NB4 (cell line): Measurements from ENCODE around the gene TOB1.

ENCODE experiments used
- DNase-seq: peaks from one replicate; pipeline ENCODE4 v3.0.0; 2010; ENCODE audit warnings: low read depth
- H3K4me3 ChIP-seq: one replicate; pipeline ENCODE4 v1.5.1; 2011; ENCODE audit warnings: mild to moderate bottlenecking, low read depth, low read length, moderate library complexity
- MYC ChIP-seq: IDR thresholded peaks from 2 replicates; pipeline ENCODE4 v1.6.1; 2011; ENCODE audit warnings: low read depth, low read length
- POLR2A ChIP-seq: IDR thresholded peaks from 2 replicates; pipeline ENCODE4 v1.6.1; 2011; ENCODE audit warnings: mild to moderate bottlenecking; ENCODE audit not compliant: insufficient read length; ENCODE audit errors: extremely low read depth
- TF ChIP-seq, protein P1 (sequence below): IDR thresholded peaks from one replicate; pipeline ENCODE4 v1.5.1; 2012; ENCODE audit warnings: low read depth, low read length
- TF ChIP-seq, protein P2 (sequence below): IDR thresholded peaks from 2 replicates; pipeline ENCODE4 v1.6.1; 2011; ENCODE audit warnings: low read depth, low read length

The TOB1 gene

GRCh38 chr17:50848039-50848438 lies 18.1 kb downstream of the TOB1 start:
- TF ChIP-seq POLR2A, result no peak
- TF ChIP-seq, protein P1, sequence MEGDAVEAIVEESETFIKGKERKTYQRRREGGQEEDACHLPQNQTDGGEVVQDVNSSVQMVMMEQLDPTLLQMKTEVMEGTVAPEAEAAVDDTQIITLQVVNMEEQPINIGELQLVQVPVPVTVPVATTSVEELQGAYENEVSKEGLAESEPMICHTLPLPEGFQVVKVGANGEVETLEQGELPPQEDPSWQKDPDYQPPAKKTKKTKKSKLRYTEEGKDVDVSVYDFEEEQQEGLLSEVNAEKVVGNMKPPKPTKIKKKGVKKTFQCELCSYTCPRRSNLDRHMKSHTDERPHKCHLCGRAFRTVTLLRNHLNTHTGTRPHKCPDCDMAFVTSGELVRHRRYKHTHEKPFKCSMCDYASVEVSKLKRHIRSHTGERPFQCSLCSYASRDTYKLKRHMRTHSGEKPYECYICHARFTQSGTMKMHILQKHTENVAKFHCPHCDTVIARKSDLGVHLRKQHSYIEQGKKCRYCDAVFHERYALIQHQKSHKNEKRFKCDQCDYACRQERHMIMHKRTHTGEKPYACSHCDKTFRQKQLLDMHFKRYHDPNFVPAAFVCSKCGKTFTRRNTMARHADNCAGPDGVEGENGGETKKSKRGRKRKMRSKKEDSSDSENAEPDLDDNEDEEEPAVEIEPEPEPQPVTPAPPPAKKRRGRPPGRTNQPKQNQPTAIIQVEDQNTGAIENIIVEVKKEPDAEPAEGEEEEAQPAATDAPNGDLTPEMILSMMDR, result no peak
- TF ChIP-seq, protein P2, sequence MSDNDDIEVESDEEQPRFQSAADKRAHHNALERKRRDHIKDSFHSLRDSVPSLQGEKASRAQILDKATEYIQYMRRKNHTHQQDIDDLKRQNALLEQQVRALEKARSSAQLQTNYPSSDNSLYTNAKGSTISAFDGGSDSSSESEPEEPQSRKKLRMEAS, result no peak
- no peak for TF ChIP-seq MYC
- no peak for DNase-seq
- no peak overlapping the region for H3K4me3 ChIP-seq

DNA sequence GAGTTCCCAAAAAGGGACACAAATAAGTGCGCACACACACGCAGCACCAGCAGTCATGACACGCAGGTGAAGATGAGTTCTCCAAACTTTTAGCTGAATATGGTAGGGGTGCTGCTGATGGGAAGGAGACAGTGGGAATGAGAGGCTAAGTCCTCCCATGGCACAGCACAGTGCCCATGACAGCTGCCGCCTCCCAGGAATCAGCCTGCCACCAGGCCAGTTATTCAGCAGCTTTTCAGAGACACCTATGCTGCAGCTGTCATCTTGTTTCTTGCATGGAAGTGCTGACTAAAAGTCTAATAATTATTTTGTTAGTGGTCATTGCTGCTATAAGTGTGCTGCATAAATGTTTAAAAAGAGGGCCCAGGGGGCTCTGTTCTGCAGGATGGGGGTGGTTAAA lies 18.6 kb downstream of the TOB1 start:
- TF ChIP-seq, protein P1, result no peak
- TF ChIP-seq POLR2A (no peak), MYC (no peak)
- TF ChIP-seq, protein P2, result no peak
- H3K4me3 ChIP-seq, result no peak overlapping the region
- DNase-seq, result no peak

GRCh38 chr17:50845240-50846147 lies 20.7 kb downstream of the TOB1 start:
- H3K4me3 ChIP-seq, result no peak overlapping the region
- no peak for TF ChIP-seq POLR2A
- no peak for TF ChIP-seq MYC
- TF ChIP-seq, protein P1, result no peak
- TF ChIP-seq, protein P2, result no peak
- no peak for DNase-seq

GRCh38 chr17:50844117-50844700 lies 21.9 kb downstream of the TOB1 start:
- TF ChIP-seq MYC (no peak), POLR2A (no peak)
- TF ChIP-seq, protein P2, result no peak
- TF ChIP-seq, protein P1, result no peak
- no peak overlapping the region for H3K4me3 ChIP-seq
- no peak for DNase-seq

DNA sequence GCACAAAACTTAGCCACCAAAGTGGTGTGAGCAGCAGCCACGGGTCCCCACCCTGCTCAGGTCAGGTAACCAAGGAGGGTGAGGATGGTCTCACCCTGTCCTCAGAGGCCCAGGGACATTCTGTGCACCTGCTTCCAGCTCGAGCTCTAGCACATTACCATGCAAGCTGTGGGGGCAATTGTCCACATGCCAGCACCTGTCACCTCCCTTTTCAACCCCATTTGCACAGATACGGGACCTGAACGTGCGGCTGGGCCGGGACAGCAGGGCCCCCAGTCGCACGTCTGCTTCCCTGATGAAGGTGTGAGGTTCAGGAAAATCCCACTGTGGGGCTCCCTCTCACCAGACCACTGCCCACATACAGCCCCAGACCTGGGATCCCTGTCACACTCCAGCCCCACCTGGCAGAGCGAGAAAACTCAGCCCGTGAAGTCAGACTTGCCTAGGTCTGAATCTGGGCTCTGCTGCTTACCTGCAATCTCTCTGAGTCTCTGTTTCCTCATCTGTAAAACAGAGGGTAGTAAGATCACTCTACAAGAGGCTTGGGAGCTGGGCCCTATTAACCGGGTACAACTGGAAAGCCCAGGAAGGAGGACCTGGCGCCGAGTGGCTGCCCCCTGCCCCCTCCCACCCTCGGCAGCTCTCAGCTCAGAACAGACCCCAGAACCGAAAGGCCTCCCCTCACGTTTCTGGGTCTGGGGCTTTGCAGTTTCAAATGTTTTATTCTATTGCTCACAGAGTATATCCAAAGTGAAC lies 22.8 kb downstream of the TOB1 start:
- DNase-seq, result no peak
- no peak overlapping the region for H3K4me3 ChIP-seq
- TF ChIP-seq, protein P2, result no peak
- TF ChIP-seq, protein P1, result no peak
- no peak for TF ChIP-seq POLR2A
- TF ChIP-seq MYC, result no peak
